ENCODE results near the gene ECE1.

GRCh38 chr1:21322681-21323016 is 32.4 kb upstream of the ECE1 start:
- TF ChIP-seq CTCF (IDR thresholded peaks at IDR 0.05 in 8 of 11, conservative IDR thresholded peaks at IDR 0.05 in 3 of 11) (no peak), POLR2A (IDR thresholded peaks at IDR 0.05) (no peak), POLR2AphosphoS5 (IDR thresholded peaks at IDR 0.05) (no peak)

Data from spleen (tissue), 7 donors.